H1 (cell line): ENCODE measurements around the gene GATD1. TPM values are rescaled to one million over a fixed set of nuclear protein-coding genes. Genes with fewer than 3 reads are reported as not detected.
A peak's percentile ranks its signal among the peaks of the same experiment; 100 is the strongest.

Source experiments
- BCL11A ChIP-seq, 2 experiments: IDR thresholded peaks; one replicate each; pipeline ENCODE4 v1.6.1; 2011; ENCODE audit warnings: low read depth in 2 of 2, low read length in 2 of 2, mild to moderate bottlenecking in 2 of 2
- CBX8 ChIP-seq: fragments of 300-800, 300-1000 bp; sonication (generic); IDR thresholded peaks from 2 replicates; pipeline ENCODE4 v1.7.1; 2016; ENCODE audit warnings: low read depth, low read length, borderline replicate concordance
- CEBPB ChIP-seq: IDR thresholded peaks from 2 replicates; pipeline ENCODE4 v1.6.1; 2012; ENCODE audit warnings: low read depth, low read length
- CREB1 ChIP-seq: IDR thresholded peaks from 2 replicates; pipeline ENCODE4 v1.6.1; 2012; ENCODE audit warnings: inconsistent platforms
- CTCF ChIP-seq, 3 experiments: IDR thresholded peaks; 1 replicate in 2 of 3; 2 replicates in 1 of 3; pipeline versions ENCODE4 v1.5.1 to v1.6.1; 2011; ENCODE audit warnings: low read length in 3 of 3, mild to moderate bottlenecking in 3 of 3, inconsistent platforms in 2 of 3, low read depth in 1 of 3, moderate library complexity in 1 of 3; ENCODE audit not compliant: insufficient read depth in 1 of 3; ENCODE audit errors: control extremely low read depth in 1 of 3
- EGR1 ChIP-seq: IDR thresholded peaks from 2 replicates; pipeline ENCODE4 v1.6.1; 2011; ENCODE audit warnings: low read depth, low read length, borderline replicate concordance
- EP300 ChIP-seq, 2 experiments: IDR thresholded peaks; 1 replicate in 1 of 2; 2 replicates in 1 of 2; pipeline ENCODE4 v1.6.1; 2011 to 2012; ENCODE audit warnings: low read depth in 2 of 2, low read length in 2 of 2, mild to moderate bottlenecking in 2 of 2, borderline replicate concordance in 1 of 2, inconsistent platforms in 1 of 2, moderate library complexity in 1 of 2
- EZH2 ChIP-seq: fragments of 200-600 bp; sonication (generic); IDR thresholded peaks from 2 replicates; pipeline ENCODE4 v1.7.1; 2012; ENCODE audit warnings: low read depth, mild to moderate bottlenecking, moderate library complexity, low read length, inconsistent platforms; ENCODE audit not compliant: severe bottlenecking
- JUND ChIP-seq: IDR thresholded peaks from 2 replicates; pipeline ENCODE4 v1.6.1; 2011; ENCODE audit warnings: mild to moderate bottlenecking, improper control_type of control experiment, low read length
- NANOG ChIP-seq: IDR thresholded peaks from 2 replicates; pipeline ENCODE4 v1.6.1; 2011; ENCODE audit warnings: low read length, low read depth, mild to moderate bottlenecking, inconsistent platforms; ENCODE audit not compliant: insufficient read depth, poor library complexity, severe bottlenecking
- PHF8 ChIP-seq: fragments of 200-600 bp; sonication (generic); conservative IDR thresholded peaks from 2 replicates; pipeline ENCODE4 v1.7.1; 2012; ENCODE audit warnings: low read depth, mild to moderate bottlenecking, inconsistent platforms, low read length, moderate library complexity
- POLR2A ChIP-seq, 2 experiments: IDR thresholded peaks; 1 replicate in 1 of 2; 2 replicates in 1 of 2; pipeline ENCODE4 v1.6.1; 2011; ENCODE audit warnings: low read depth in 2 of 2, low read length in 2 of 2, mild to moderate bottlenecking in 2 of 2; ENCODE audit errors: control extremely low read depth in 1 of 2
- POLR2AphosphoS5 ChIP-seq: IDR thresholded peaks from 2 replicates; pipeline ENCODE4 v1.6.1; 2011; ENCODE audit warnings: low read depth, low read length
- RFX5 ChIP-seq: IDR thresholded peaks from 2 replicates; pipeline ENCODE4 v1.6.1; 2011; ENCODE audit warnings: low read depth, low read length, improper control_type of control experiment, borderline replicate concordance
- SP1 ChIP-seq: IDR thresholded peaks from 2 replicates; pipeline ENCODE4 v1.6.1; 2011; ENCODE audit warnings: low read depth, low read length
- SUZ12 ChIP-seq: fragments of 200-600 bp; sonication (generic); IDR thresholded peaks from 2 replicates; pipeline ENCODE4 v1.6.1; 2012; ENCODE audit warnings: mild to moderate bottlenecking, inconsistent platforms, low read length, moderate library complexity, mixed read lengths
- polyA plus RNA-seq, 7 experiments: library from polyadenylated mRNA; depleted of rRNA in 3 of 7; stranded (reverse) in 5 of 7; unstranded in 2 of 7; fragments of >200 nt in 5 of 7; fragments of 200-250 nt in 2 of 7; gene quantifications; 1 replicate in 5 of 7; 2 replicates in 1 of 7; 4 replicates in 1 of 7; pipeline versions ENCODE4 v1.2.1 to v1.2.3, GENCODE V29; 2011 to 2013; ENCODE audit warnings: missing spikeins in 2 of 7, mixed read lengths in 2 of 7
- total RNA-seq: library from RNA; stranded (reverse); fragmentation: NEBNext Ultra II Directional; extraction: Animal tissue kit (Norgen Biotek cat#: 25700); gene quantifications from 2 replicates; pipeline ENCODE4 v1.2.1, GENCODE V29; 2021

The GATD1 gene
- total and polyA plus RNA-seq, 2 of the 8 experiments (the other 6 are each of a cell fraction or from before 2014, with no cell fraction given), result 47.5 to 54.8 TPM

DNA sequence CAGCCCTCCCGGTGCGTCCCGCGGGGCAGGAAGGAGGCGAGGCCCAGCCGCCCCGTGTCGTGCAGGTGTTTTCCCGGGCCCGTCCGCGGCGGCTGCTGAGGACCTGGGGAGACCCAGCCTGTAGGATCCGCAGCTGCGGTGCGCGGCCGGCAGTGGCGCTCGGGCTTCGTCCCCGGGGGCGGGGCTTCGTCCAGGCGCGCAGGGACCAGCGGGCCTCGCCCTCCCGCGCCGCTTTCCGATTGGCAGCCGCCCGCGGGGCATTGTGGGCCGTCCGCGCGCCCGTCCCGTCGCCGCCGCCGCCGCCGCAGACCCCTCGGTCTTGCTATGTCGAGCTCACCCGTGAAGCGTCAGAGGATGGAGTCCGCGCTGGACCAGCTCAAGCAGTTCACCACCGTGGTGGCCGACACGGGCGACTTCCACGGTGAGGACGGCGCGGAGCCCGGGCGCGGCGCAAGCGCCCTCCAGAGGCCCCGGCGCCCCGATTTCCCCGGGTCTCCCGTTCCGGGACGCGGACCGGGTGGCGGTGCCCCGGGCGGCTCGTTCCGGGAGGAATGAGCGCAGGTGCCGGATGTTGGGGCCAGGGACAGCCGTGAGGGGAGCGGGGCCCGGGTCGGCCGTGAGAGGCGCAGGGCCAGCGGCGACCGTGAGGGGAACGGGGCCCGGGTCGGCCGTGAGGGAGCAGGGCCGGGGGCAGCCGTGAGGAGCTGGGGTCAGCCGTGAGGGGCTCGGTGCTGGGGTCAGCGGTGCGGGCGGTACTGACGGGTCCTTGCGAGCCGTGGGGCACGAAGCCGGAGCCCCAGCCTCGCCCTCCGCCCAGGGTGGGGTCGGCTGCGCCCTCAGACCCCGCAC is 29.9 kb downstream of the GATD1 start, which contains the start of gene TALDO1 (continued):
- TF ChIP-seq EZH2, result no peak
- TF ChIP-seq CTCF (IDR thresholded peaks at IDR 0.05; ENCODE audit: control extremely low read depth in 1 of 3, insufficient read depth in 1 of 3, low read depth in 1 of 3, low read length in 3 of 3), result peak in 1 of 3 experiments; percentile 19; a peak in 1 of 4 replicates
- TF ChIP-seq CEBPB, result no peak
- TF ChIP-seq SUZ12, result no peak
- peak; percentile 74 for TF ChIP-seq POLR2AphosphoS5
- TF ChIP-seq BCL11A (IDR thresholded peaks at IDR 0.05; ENCODE audit: low read depth in 2 of 2, low read length in 2 of 2), result no peak
- TF ChIP-seq EGR1, result 0 out of 2 replicates have a peak, but pooled peaks have one; percentile 20
- TF ChIP-seq CREB1, result no peak; the same call in 1 of the 2 replicates
- no peak for TF ChIP-seq RFX5
- no peak for TF ChIP-seq NANOG
- 0 out of 3 replicates have a peak, but pooled peaks of 1 of the 2 experiments have one; percentile 45 for TF ChIP-seq EP300 (IDR thresholded peaks at IDR 0.05; ENCODE audit: borderline replicate concordance in 1 of 2, low read depth in 2 of 2, low read length in 2 of 2)
- no peak for TF ChIP-seq SP1
- TF ChIP-seq JUND, result no peak
- TF ChIP-seq CBX8, result no peak
- peak; percentile 81 to 85 for TF ChIP-seq POLR2A (IDR thresholded peaks at IDR 0.05; ENCODE audit: control extremely low read depth in 1 of 2, low read depth in 2 of 2, low read length in 2 of 2)
- TF ChIP-seq PHF8, result peak; percentile 67
